Activated CD4-positive, alpha-beta T cell treated with anti-CD3 and anti-CD28 coated beads for 24 hours (primary cell): ENCODE data around the gene ATP2C1.
"Not testable (repeated sequence)": the region's sequence is repeated elsewhere in the genome, so short reads cannot be mapped to it uniquely, and the experiment has no call there.

Experiments used
- DNase-seq, 2 donors: peaks; one replicate each; pipeline ENCODE4 v3.0.0-alpha.2; 2020; ENCODE audit warnings: low read depth in 2 of 2

Gene ATP2C1

DNA sequence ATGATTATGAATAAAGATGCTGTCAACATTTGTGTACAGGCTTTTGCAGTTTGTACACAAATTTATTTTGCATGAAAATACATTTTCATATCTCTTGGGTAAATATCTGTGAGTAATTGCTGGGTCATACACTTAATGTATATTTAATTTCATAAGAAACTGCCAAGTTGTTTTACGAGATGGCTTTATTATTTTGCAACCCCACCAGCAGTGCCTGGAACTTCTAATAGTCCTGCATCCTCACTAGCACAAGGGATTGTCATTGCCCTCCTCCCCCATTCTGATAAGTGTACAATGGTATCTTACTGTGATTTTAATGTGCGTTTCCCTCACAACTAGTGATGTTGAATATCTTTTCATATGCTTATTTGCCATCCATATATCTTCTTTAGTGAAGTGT lies 87.6 kb downstream of the ATP2C1 start:
- no peak for DNase-seq

GRCh38 chr3:130990282-130990681 lies 96.4 kb downstream of the ATP2C1 start:
- no peak for DNase-seq

GRCh38 chr3:130991126-130991525 lies 97.2 kb downstream of the ATP2C1 start:
- no peak for DNase-seq

- no peak for DNase-seq
Measured at GRCh38 chr3:130992344-130992743, 98.5 kb downstream of the ATP2C1 start.

DNA sequence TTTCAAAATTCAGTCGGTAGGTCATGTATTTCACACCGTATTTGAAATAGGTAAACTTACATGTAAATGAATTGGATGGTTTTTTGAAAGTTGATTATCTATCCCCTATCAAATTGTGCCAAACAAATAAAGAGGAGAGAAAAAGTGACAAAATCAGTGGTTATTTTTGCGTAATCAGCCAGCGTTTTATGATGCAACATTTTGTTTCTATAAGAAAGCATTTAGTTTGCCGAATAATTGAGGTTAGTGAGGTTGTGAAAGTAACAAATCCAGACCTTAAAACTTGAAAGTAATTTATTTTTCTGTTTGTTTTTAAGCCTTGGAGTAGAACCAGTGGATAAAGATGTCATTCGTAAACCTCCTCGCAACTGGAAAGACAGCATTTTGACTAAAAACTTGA lies 103.4 kb downstream of the ATP2C1 start:
- DNase-seq: no peak

- DNase-seq: no peak
Measured at GRCh38 chr3:131001071-131001470, 107.2 kb downstream of the ATP2C1 start.

- no peak for DNase-seq
Measured at GRCh38 chr3:131004603-131005002, 110.7 kb downstream of the ATP2C1 start.

DNA sequence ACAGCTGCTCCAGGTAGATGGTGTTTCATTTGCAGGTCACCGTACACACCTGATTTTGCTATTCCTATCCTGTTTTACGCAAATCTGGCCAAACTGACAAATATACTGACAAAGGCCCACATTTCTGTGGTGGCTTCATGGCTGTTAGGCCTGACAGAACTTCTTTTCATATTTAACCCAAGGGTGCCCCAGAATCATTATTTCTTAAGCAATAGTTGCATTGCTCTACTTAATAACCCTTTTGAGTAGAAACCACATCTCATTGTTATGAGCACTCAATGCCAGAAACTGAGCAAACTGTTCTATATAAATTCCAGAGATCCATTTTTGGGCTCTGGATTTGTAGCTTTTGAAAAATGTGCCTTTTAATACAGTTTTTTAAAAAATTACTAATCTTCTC lies 113.4 kb downstream of the ATP2C1 start:
- DNase-seq: no peak

DNA sequence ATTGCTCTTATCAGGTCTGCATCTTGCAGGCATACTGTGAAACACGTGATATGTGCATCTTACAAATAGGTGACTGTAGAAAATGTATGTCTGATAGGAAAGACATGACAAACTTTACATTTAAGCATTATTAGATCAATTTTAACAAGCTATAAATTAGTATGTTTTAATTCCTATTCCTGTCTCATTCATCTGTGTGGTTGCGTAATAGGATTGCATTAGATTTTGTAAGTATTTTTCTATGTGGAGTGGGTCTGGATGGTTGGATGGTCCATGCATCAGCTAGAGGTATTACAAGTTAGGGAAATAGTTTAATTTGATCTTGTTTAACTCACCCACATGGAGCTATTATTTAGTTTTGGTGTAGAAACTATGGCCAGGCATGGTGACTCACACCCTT lies 113.9 kb downstream of the ATP2C1 start:
- DNase-seq: no peak

DNA sequence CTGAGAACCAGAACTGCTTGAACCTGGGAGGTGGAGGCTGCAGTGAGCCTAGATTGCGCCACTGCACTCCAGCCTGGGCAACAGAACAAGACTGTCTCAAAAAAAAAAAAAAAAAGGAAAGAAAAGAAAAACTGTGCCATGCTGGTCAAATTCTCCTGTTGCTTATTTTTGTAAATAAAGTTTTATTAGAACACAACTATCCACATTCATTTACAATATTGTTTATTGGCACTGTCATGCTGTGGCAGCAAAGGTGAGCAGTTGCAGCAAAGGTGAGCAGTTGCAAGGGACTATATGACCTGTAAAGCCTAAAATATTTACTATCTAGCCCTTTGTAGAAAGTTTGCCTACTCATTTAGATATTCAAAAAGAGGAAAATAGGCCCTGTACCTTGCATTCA lies 114.4 kb downstream of the ATP2C1 start:
- no peak for DNase-seq

DNA sequence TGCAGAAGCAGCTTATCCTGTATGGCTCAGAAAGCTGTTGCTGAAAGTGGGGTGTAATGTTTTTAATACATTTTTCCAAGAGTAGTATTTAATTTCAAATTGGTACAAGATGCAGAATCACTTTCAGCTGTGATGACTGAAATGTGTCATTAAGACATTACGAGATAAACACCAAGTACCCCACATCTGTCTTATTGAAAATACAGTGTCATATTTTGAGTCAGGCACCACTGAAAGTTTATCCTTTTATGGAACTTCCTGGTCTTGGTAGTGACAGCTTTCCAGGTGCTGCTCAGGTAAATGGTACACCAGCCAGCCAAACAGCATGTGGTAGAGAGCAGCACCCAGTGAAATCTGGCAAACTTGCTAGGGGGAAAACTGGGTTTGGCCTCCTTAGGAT lies 115.8 kb downstream of the ATP2C1 start:
- DNase-seq: no peak

- no peak for DNase-seq
Measured at GRCh38 chr3:131018970-131019369, 125.1 kb downstream of the ATP2C1 start.

DNA sequence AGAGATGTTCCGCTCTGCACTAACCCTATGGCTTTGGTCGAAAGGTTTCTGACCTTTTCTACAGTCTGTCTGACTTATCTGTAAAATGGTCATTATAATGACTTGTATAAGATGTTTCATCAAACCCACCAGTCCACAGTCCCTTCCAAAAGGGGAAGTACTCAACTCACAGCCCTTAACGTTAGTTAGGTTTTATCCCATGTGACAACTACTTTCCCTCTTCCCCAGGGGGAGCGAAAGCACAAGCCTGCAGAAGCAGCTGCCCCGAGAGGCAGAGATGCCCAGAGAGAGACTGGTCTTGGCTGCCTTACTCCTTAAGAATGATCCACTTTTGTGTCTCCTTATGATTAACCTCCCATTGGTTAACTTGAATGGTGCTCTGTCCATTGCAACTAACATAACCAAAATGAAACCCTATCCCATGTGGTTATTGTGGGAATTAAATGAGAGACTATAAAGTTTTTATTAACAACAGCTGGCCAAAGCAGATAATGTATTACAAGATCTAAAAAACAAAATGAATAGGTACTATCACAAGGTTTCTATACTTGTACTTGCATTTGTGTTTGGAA lies 126.3 kb downstream of the ATP2C1 start:
- DNase-seq: no peak

- DNase-seq: no peak
Measured at GRCh38 chr3:131025539-131025938, 131.7 kb downstream of the ATP2C1 start.

DNA sequence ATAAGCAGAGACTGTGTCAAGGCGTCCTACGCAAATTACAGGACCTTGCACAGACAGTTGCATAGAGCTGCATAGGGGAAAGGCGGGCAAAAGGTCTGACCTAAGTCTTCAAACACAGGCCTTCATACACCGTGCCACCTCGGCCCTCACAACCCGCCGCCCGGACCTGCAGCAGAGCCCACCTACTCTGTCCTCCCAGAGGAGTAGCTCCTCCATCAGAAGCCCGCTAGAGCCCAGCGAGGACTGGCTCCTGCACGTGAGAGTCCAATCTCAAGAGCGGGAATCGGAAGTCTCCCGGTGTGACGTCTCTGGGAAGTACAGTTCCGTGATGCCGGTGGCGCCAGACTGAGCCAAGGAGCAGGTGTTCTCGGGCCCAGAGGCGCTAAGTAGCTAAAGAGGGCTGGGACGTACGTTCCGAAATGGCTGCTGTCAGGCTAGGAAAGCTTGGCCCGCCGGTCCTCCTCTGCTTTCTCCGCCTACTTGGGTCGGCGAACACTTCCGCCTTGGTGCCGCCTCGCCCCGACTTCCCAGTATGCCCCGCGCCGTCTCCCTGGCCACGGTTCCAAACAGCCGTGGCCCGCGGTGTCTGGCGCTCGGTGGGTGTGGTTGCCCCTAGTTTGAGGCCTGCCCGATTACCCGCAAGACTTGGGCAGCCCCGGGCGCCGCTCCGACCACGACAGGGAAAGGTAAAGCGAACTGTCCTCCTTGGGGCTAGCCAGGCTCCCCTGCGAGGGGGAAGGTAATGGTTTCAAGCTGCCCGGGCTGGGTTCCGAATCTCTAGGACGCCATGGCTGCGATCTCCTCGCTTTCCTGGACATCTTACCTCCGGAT lies 132.7 kb downstream of the ATP2C1 start, which contains the start of the genes ASTE1 and NEK11:
ASTE1 (minus strand) TSS at position 505 of the 831 bp plus-strand sequence. CDS start 1,519 bp downstream, outside the sequence.
NEK11 (plus strand) TSS at position 557 of the 831 bp plus-strand sequence. CDS start 2,832 bp downstream, outside the sequence.
- DNase-seq: peak; percentile 80 to 84

DNA sequence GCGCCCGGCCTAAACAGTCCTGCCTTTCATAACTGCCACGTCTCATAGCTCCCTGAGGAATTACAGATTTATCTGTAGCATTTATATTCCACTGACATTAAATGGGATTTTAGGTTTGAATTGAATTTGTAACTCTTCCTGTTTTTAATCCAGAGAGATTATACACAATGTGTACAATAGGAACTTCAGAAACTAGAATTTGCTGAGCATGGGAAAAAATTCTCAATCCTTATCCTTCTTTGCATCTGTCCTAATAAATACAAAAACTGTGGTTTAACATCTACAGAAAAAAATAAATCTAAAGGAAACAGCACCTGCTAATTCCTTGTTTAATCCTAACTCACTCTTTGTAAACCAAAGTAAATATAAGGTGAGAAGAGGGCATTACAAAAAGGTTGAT lies 135.0 kb downstream of the ATP2C1 start:
- no peak for DNase-seq

GRCh38 chr3:131031660-131032059 lies 137.8 kb downstream of the ATP2C1 start:
- DNase-seq: no peak

DNA sequence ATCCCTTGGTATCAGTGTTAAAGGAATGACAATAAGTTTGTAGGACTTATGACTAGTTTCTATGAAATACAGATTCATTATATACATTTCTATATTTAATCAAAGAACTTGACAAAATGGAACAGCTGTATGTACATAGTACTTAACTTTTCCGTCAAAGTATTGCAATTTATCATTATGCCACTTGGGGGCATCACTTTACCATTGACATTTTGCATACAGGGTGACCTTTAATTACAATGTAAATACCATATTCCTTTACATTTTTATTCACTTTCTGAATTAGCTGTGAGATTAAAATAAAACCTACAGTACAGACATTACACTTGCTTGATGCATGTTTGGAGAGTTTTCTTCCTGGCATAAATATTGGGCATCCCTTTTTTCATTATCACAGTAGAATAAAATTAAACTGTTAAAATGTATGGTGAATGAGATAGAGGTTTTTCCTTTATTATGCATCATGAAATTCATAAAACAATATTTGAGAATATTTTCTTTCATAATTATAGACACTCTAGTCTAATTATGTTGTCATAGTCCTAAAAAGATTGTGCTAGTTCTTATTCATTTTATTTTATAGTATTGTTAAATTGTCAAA lies 139.7 kb downstream of the ATP2C1 start:
- peak in 1 of 2 donors; percentile 12 for DNase-seq

GRCh38 chr3:131036200-131036816 lies 142.4 kb downstream of the ATP2C1 start:
- DNase-seq: no peak

DNA sequence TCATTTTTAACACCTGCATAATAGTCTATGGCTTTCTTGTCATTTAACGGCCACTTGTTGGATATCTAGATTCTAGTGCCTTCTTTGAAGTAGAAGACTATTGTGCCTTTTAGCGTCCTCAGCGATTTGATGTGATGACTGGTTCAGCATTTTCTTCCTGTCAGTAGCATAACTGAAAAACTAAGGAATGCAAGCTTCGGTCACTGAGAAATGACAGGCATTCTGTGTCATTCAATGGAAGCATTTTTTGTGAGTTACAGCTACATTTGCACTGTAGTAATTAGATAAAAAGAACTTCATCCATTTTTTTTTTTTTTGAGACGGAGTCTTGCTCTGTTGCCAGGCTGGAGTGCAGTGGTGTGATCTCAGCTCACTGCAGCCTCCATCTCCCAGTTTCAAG lies 143.1 kb downstream of the ATP2C1 start:
- no peak for DNase-seq

DNA sequence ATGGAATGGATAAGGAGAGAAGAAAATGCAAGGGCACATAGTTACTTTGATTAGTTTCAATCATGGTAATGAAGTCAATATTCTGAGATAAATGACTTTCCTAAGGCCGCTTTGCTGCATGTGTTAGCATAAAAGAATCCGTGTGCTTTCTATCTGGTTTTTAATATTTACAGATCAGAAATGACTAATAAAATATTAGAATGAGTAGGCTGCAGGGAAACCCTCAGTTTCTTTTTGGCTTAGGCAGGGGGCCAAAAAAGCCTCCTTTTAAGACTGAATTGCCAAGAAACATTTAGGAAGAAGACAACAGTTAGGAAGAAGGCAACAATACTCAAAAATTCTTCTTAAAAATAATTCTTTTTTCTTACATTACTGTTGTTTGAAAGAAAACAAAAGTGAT lies 144.4 kb downstream of the ATP2C1 start:
- no peak for DNase-seq

DNA sequence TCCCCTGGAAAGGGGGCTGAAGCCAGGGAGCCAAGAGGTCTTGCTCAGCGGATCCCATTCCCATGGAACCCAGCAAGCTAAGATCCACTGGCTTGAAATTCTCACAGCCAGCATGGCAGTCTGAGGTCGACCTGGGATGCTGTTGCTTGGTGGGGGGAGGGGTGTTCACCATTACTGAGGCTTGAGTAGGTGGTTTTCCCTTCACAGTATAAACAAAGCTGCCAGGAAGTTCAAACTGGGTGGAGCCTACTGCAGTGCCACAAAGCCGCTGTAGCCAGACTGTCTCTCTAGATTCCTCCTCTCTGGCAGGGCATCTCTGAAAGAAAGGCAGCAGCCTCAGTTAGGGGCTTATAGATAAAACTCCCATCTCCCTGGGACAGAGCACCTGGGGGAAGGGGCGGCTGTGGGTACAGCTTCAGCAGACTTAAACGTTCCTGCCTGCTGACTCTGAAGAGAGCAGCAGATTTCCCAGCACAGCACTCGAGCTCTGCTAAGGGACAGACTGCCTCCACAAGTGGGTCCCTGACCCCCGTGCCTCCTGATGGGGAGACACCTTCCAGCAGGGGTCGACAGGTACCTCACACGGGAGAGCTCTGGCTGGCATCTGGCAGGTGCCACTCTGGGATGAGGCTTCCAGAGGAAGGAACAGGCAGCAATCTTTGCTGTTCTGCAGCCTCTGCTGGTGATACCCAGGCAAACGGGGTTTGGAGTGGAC lies 148.5 kb downstream of the ATP2C1 start:
- DNase-seq: not testable (repeated sequence)
